PC-3 (cell line): ENCODE measurements around the gene LKAAEAR1.

Source experiments
- EZH2 ChIP-seq: fragments of 300-600 bp; sonication (generic); IDR thresholded peaks from one replicate; pipeline ENCODE4 v1.6.1; 2017; ENCODE audit warnings: antibody characterized with exemption, mild to moderate bottlenecking, low read length; ENCODE audit not compliant: unreplicated experiment
- EZH2phosphoT487 ChIP-seq: fragments of 300-600 bp; sonication (generic); IDR thresholded peaks from 2 replicates; pipeline ENCODE4 v1.6.1; 2018; ENCODE audit warnings: mild to moderate bottlenecking, antibody characterized with exemption, low read length, borderline replicate concordance
- TF ChIP-seq, protein P1 (sequence below): fragments of 300-600 bp; sonication (generic); conservative IDR thresholded peaks from 2 replicates; pipeline ENCODE4 v1.5.1; 2017; ENCODE audit warnings: antibody characterized with exemption, low read depth, mild to moderate bottlenecking, low read length

- TF ChIP-seq, protein P1, sequence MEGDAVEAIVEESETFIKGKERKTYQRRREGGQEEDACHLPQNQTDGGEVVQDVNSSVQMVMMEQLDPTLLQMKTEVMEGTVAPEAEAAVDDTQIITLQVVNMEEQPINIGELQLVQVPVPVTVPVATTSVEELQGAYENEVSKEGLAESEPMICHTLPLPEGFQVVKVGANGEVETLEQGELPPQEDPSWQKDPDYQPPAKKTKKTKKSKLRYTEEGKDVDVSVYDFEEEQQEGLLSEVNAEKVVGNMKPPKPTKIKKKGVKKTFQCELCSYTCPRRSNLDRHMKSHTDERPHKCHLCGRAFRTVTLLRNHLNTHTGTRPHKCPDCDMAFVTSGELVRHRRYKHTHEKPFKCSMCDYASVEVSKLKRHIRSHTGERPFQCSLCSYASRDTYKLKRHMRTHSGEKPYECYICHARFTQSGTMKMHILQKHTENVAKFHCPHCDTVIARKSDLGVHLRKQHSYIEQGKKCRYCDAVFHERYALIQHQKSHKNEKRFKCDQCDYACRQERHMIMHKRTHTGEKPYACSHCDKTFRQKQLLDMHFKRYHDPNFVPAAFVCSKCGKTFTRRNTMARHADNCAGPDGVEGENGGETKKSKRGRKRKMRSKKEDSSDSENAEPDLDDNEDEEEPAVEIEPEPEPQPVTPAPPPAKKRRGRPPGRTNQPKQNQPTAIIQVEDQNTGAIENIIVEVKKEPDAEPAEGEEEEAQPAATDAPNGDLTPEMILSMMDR = no peak
- TF ChIP-seq EZH2 (no peak), EZH2phosphoT487 (no peak)
Observed at GRCh38 chr20:64071341-64072332, 12.6 kb downstream of the LKAAEAR1 start.
